Trophoblast cell (in vitro differentiated cells and primary cell): ENCODE measurements around the gene FBXW11.

ENCODE experiments used
- DNase-seq, 2 donors: peaks; one replicate each; pipeline ENCODE4 v3.0.0-alpha.2; 2016
- H2AFZ ChIP-seq: 2 replicates; pipeline ENCODE4 v1.6.1; 2013; ENCODE audit warnings: low read length, moderate library complexity, mild to moderate bottlenecking; ENCODE audit not compliant: insufficient read depth, poor library complexity
- H2AK5ac ChIP-seq: 2 replicates; pipeline ENCODE4 v1.6.1; 2013; ENCODE audit warnings: mild to moderate bottlenecking, low read length
- H2BK120ac ChIP-seq: 2 replicates; pipeline ENCODE4 v1.6.1; 2013; ENCODE audit warnings: low read length, mild to moderate bottlenecking, moderate library complexity; ENCODE audit not compliant: insufficient read depth, poor library complexity
- H2BK12ac ChIP-seq: 2 replicates; pipeline ENCODE4 v1.6.1; 2013; ENCODE audit warnings: mild to moderate bottlenecking, low read length, moderate library complexity
- H2BK5ac ChIP-seq: 2 replicates; pipeline ENCODE4 v1.6.1; 2013; ENCODE audit warnings: low read length, low read depth, moderate library complexity, mild to moderate bottlenecking; ENCODE audit not compliant: poor library complexity
- H3K14ac ChIP-seq: 2 replicates; pipeline ENCODE4 v1.6.1; 2013; ENCODE audit warnings: mild to moderate bottlenecking, low read length
- H3K18ac ChIP-seq: 2 replicates; pipeline ENCODE4 v1.6.1; 2013; ENCODE audit warnings: mild to moderate bottlenecking, low read length
- H3K23ac ChIP-seq: 2 replicates; pipeline ENCODE4 v1.6.1; 2013; ENCODE audit warnings: low read length
- H3K27ac ChIP-seq: 2 replicates; pipeline ENCODE4 v1.5.1; 2013; ENCODE audit warnings: low read depth, mild to moderate bottlenecking, inconsistent platforms, low read length, moderate library complexity
- H3K27me3 ChIP-seq: 2 replicates; pipeline ENCODE4 v1.6.1; 2013; ENCODE audit warnings: inconsistent platforms, mild to moderate bottlenecking, low read length, moderate library complexity; ENCODE audit not compliant: insufficient read depth
- H3K36me3 ChIP-seq, 2 experiments: 1 replicate in 1 of 2; 2 replicates in 1 of 2; pipeline ENCODE4 v1.6.1; 2013; ENCODE audit warnings: low read length in 2 of 2, mild to moderate bottlenecking in 2 of 2, moderate library complexity in 1 of 2; ENCODE audit not compliant: insufficient read depth in 2 of 2, control insufficient read depth in 1 of 2
- H3K4ac ChIP-seq: 2 replicates; pipeline ENCODE4 v1.6.1; 2013; ENCODE audit warnings: low read depth, mild to moderate bottlenecking, low read length, moderate library complexity
- H3K4me1 ChIP-seq, 2 experiments: 1 replicate in 1 of 2; 2 replicates in 1 of 2; pipeline ENCODE4 v1.6.1; 2013; ENCODE audit warnings: low read length in 2 of 2, mild to moderate bottlenecking in 2 of 2, moderate library complexity in 1 of 2; ENCODE audit not compliant: insufficient read depth in 2 of 2, control insufficient read depth in 1 of 2
- H3K4me2 ChIP-seq: 2 replicates; pipeline ENCODE4 v1.6.1; 2013; ENCODE audit warnings: inconsistent platforms, mild to moderate bottlenecking, low read length, moderate library complexity
- H3K4me3 ChIP-seq: 2 replicates; pipeline ENCODE4 v1.5.1; 2013; ENCODE audit warnings: mild to moderate bottlenecking, low read depth, low read length, inconsistent platforms
- H3K79me1 ChIP-seq: one replicate; pipeline ENCODE4 v1.6.1; 2013; ENCODE audit warnings: low read length
- H3K79me2 ChIP-seq: 2 replicates; pipeline ENCODE4 v1.6.1; 2013; ENCODE audit warnings: low read length, mild to moderate bottlenecking; ENCODE audit not compliant: control insufficient read depth, insufficient read depth, poor library complexity
- H3K9ac ChIP-seq: 2 replicates; pipeline ENCODE4 v1.6.1; 2013; ENCODE audit warnings: mild to moderate bottlenecking, low read length
- H3K9me3 ChIP-seq: 2 replicates; pipeline ENCODE4 v1.6.1; 2013; ENCODE audit warnings: low read depth, mild to moderate bottlenecking, control low read depth, inconsistent platforms, low read length; ENCODE audit not compliant: insufficient read depth
- H4K12ac ChIP-seq: 2 replicates; pipeline ENCODE4 v1.6.1; 2013; ENCODE audit warnings: low read depth, mild to moderate bottlenecking, low read length, moderate library complexity
- H4K8ac ChIP-seq: 2 replicates; pipeline ENCODE4 v1.6.1; 2013; ENCODE audit warnings: low read depth, mild to moderate bottlenecking, low read length, moderate library complexity
- H4K91ac ChIP-seq: one replicate; pipeline ENCODE4 v1.6.1; 2013; ENCODE audit warnings: low read depth, mild to moderate bottlenecking, low read length, moderate library complexity
- WGBS: extraction: QIAGEN DNeasy Blood & Tissue Kit; methylation state at CpG from one replicate; pipeline ENCODE4 v1.1.7; 2013; ENCODE audit warnings: missing lambda C conversion rate; ENCODE audit not compliant: insufficient read length, insufficient coverage; ENCODE audit errors: extremely low coverage; 5-methylcytosine and 5-hydroxymethylcytosine counted together

The FBXW11 gene

GRCh38 chr5:171893290-171893886, 113.0 kb downstream of the FBXW11 start:
- no peak overlapping the region for H3K9ac ChIP-seq
- no peak overlapping the region for H3K14ac ChIP-seq
- no peak overlapping the region for H2BK12ac ChIP-seq
- H3K79me1 ChIP-seq = no peaks in the 10 kb centered on the region
- H4K91ac ChIP-seq = no peak overlapping the region
- H3K23ac ChIP-seq = no peak overlapping the region
- H2AFZ ChIP-seq = no peak overlapping the region
- peaks cover 4 to 8% of the 10 kb centered on the region in 2 experiments for H3K36me3 ChIP-seq
- no peak overlapping the region for H3K4me2 ChIP-seq
- peaks cover 2 to 3% of the 10 kb centered on the region in 2 experiments for H3K4me1 ChIP-seq
- no peak overlapping the region for H3K18ac ChIP-seq
- H2BK120ac ChIP-seq = no peak overlapping the region
- H2BK5ac ChIP-seq = no peak overlapping the region
- no peak overlapping the region for H4K12ac ChIP-seq
- H3K4me3 ChIP-seq = no peak overlapping the region
- no peak overlapping the region for H4K8ac ChIP-seq
- H3K27ac ChIP-seq = no peak overlapping the region
- H3K9me3 ChIP-seq = no peaks in the 10 kb centered on the region
- no peaks in the 10 kb centered on the region for H3K27me3 ChIP-seq
- no peak overlapping the region for H3K4ac ChIP-seq
- H2AK5ac ChIP-seq = no peak overlapping the region
- no CpG with 5 or more reads among the region's 4 CpGs for WGBS
- peak; percentile 75 to 85 for DNase-seq
- no peaks in the 10 kb centered on the region for H3K79me2 ChIP-seq

- H3K9me3 ChIP-seq = no peaks in the 10 kb centered on the region
- no peak overlapping the region for H2BK120ac ChIP-seq
- H3K18ac ChIP-seq = no peak overlapping the region
- H3K23ac ChIP-seq = no peak overlapping the region
- no peak for DNase-seq
- no peaks in the 10 kb centered on the region for H3K79me1 ChIP-seq
- H3K27me3 ChIP-seq = no peaks in the 10 kb centered on the region
- no peak overlapping the region for H2AFZ ChIP-seq
- no peak overlapping the region for H3K14ac ChIP-seq
- H4K8ac ChIP-seq = no peak overlapping the region
- no peak overlapping the region for H2AK5ac ChIP-seq
- H2BK5ac ChIP-seq = no peak overlapping the region
- no peak overlapping the region for H3K4ac ChIP-seq
- no peak overlapping the region for H3K27ac ChIP-seq
- no peak overlapping the region for H4K12ac ChIP-seq
- H2BK12ac ChIP-seq = no peak overlapping the region
- no peaks in the 10 kb centered on the region for H3K79me2 ChIP-seq
- H4K91ac ChIP-seq = no peak overlapping the region
- H3K4me1 ChIP-seq = peaks cover 2 to 3% of the 10 kb centered on the region in 2 experiments
- no peak overlapping the region for H3K9ac ChIP-seq
- WGBS = no CpG with 5 or more reads among the region's 6 CpGs
- peaks cover 5 to 7% of the 10 kb centered on the region in 2 experiments for H3K36me3 ChIP-seq
- no peak overlapping the region for H3K4me2 ChIP-seq
- H3K4me3 ChIP-seq = no peak overlapping the region
Measured at GRCh38 chr5:171891595-171891994, 114.8 kb downstream of the FBXW11 start.

- DNase-seq = no peak
- Histone ChIP-seq H3K14ac (no peak overlapping the region), H4K8ac (no peak overlapping the region), H3K36me3 (peaks cover 6 to 7% of the 10 kb centered on the region in 2 experiments), H3K79me1 (no peaks in the 10 kb centered on the region), H3K23ac (no peak overlapping the region), H2BK5ac (no peak overlapping the region), H3K9me3 (no peaks in the 10 kb centered on the region), H2BK12ac (no peak overlapping the region), H3K4me1 (peaks cover 2 to 3% of the 10 kb centered on the region in 2 experiments), H3K9ac (no peak overlapping the region), H3K4ac (no peak overlapping the region), H2AFZ (no peak overlapping the region), H4K91ac (no peak overlapping the region), H3K18ac (no peak overlapping the region), H3K79me2 (no peaks in the 10 kb centered on the region), H3K27me3 (no peaks in the 10 kb centered on the region), H3K4me3 (no peak overlapping the region), H2BK120ac (no peak overlapping the region), H2AK5ac (no peak overlapping the region), H3K27ac (no peak overlapping the region), H3K4me2 (no peak overlapping the region), H4K12ac (no peak overlapping the region)
- no CpG with 5 or more reads among the region's 4 CpGs for WGBS
Measured at GRCh38 chr5:171891150-171891549, 115.3 kb downstream of the FBXW11 start.

- Histone ChIP-seq H3K36me3 (peaks cover 4 to 7% of the 10 kb centered on the region in 2 experiments), H3K4me1 (no peaks in the 10 kb centered on the region), H3K79me2 (no peaks in the 10 kb centered on the region), H4K91ac (no peak overlapping the region), H4K8ac (no peak overlapping the region), H3K4ac (no peak overlapping the region), H3K79me1 (no peaks in the 10 kb centered on the region), H3K27me3 (no peaks in the 10 kb centered on the region), H3K4me3 (no peak overlapping the region), H3K18ac (no peak overlapping the region), H4K12ac (no peak overlapping the region), H3K9me3 (no peaks in the 10 kb centered on the region), H2BK12ac (no peak overlapping the region), H2BK120ac (no peak overlapping the region), H2AFZ (no peak overlapping the region), H2AK5ac (no peak overlapping the region), H3K14ac (no peak overlapping the region), H2BK5ac (no peak overlapping the region), H3K9ac (no peak overlapping the region), H3K23ac (no peak overlapping the region), H3K27ac (no peak overlapping the region), H3K4me2 (no peak overlapping the region)
- no CpG with 5 or more reads among the region's 3 CpGs for WGBS
- no peak for DNase-seq
Measured at GRCh38 chr5:171888051-171888481, 118.4 kb downstream of the FBXW11 start.
